ENCODE measurements around the gene EIF4EBP3. TPM values are rescaled to one million over a fixed set of nuclear protein-coding genes. Genes with fewer than 3 reads are reported as not detected.

Gene EIF4EBP3
- total and polyA plus RNA-seq, 4 donors, result 1.4 to 55.8 (median 8.0) TPM

- DNase-seq (ENCODE audit: low spot score), result no peak
- Histone ChIP-seq H3K27ac (ENCODE audit: low read depth in 1 of 2, low read length in 2 of 2) (peak overlapping the region; percentile 69 to 76), H3K27me3 (ENCODE audit: control insufficient read depth in 4 of 4, insufficient read depth in 4 of 4, low read length in 3 of 4) (no peaks in the 10 kb centered on the region), H3K9me3 (ENCODE audit: control insufficient read depth in 4 of 4, low read length in 3 of 4) (no peaks in the 10 kb centered on the region), H3K36me3 (ENCODE audit: control insufficient read depth in 4 of 4, insufficient read depth in 3 of 4, low read depth in 1 of 4, low read length in 3 of 4) (no peaks in the 10 kb centered on the region), H3K4me1 (ENCODE audit: control insufficient read depth in 4 of 4, insufficient read depth in 4 of 4, low read length in 3 of 4) (peaks cover 14 to 52% (median 40%) of the 10 kb centered on the region in 4 donors), H3K4me3 (ENCODE audit: low read depth in 1 of 3, low read length in 3 of 3) (no peak overlapping the region), H3K9ac (ENCODE audit: low read depth in 1 of 2, low read length in 2 of 2) (no peak overlapping the region)
- no peak for TF ChIP-seq SP1 (IDR thresholded peaks at IDR 0.05)
- no peak for TF ChIP-seq RAD21 (IDR thresholded peaks at IDR 0.05)
- TF ChIP-seq TAF1 (conservative IDR thresholded peaks at IDR 0.05), result no peak
- no peak for TF ChIP-seq RXRA (IDR thresholded peaks at IDR 0.05)
- no peak for TF ChIP-seq FOXA1 (IDR thresholded peaks at IDR 0.05)
- TF ChIP-seq EGR1 (IDR thresholded peaks at IDR 0.05; ENCODE audit: low read depth in 2 of 2), result no peak
- no peak for TF ChIP-seq CTCF (IDR thresholded peaks at IDR 0.05; ENCODE audit: low read depth, low read length, missing input control)
- no peak for TF ChIP-seq ZBTB33 (IDR thresholded peaks at IDR 0.05)
- 96% methylated on average over 7 of the region's 7 CpGs for WGBS
Measured at GRCh38 chr5:140573683-140574082, 26.2 kb downstream of the EIF4EBP3 start.

GRCh38 chr5:140574165-140574564 lies 26.7 kb downstream of the EIF4EBP3 start:
- H3K27ac ChIP-seq (ENCODE audit: low read depth in 1 of 2, low read length in 2 of 2), result peak overlapping the region; percentile 69 to 76
- no peak overlapping the region for H3K4me3 ChIP-seq (ENCODE audit: low read depth in 1 of 3, low read length in 3 of 3)
- H3K27me3 ChIP-seq (ENCODE audit: control insufficient read depth in 4 of 4, insufficient read depth in 4 of 4, low read length in 3 of 4), result no peaks in the 10 kb centered on the region
- no peaks in the 10 kb centered on the region for H3K9me3 ChIP-seq (ENCODE audit: control insufficient read depth in 4 of 4, low read length in 3 of 4)
- peaks cover 14 to 47% (median 36%) of the 10 kb centered on the region in 4 donors for H3K4me1 ChIP-seq (ENCODE audit: control insufficient read depth in 4 of 4, insufficient read depth in 4 of 4, low read length in 3 of 4)
- DNase-seq (ENCODE audit: low spot score), result no peak
- 14% methylated on average over 3 of the region's 3 CpGs for whole genome bisulfite sequencing
- TF ChIP-seq YY1 (IDR thresholded peaks at IDR 0.05), result peak; percentile 92
- TF ChIP-seq HNF4A (conservative IDR thresholded peaks at IDR 0.05), result peak; percentile 77 to 81
- TF ChIP-seq ATF3 (IDR thresholded peaks at IDR 0.05), result peak; percentile 92
- TF ChIP-seq FOXA1 (IDR thresholded peaks at IDR 0.05), result peak; percentile 34
- TF ChIP-seq SP1 (IDR thresholded peaks at IDR 0.05), result peak; percentile 88
- peak; percentile 29 to 79 for TF ChIP-seq JUND (IDR thresholded peaks at IDR 0.05)
- peak; percentile 75 for TF ChIP-seq FOXA2 (IDR thresholded peaks at IDR 0.05)
- TF ChIP-seq HNF4G (IDR thresholded peaks at IDR 0.05), result peak; percentile 20
- TF ChIP-seq RXRA (IDR thresholded peaks at IDR 0.05), result peak; percentile 98
- peak; percentile 98 for TF ChIP-seq NR2F2 (IDR thresholded peaks at IDR 0.05)
- TF ChIP-seq REST (IDR thresholded peaks at IDR 0.05), result peak; percentile 68
- peak in 1 of 2 donors; percentile 67 for TF ChIP-seq GABPA (IDR thresholded peaks at IDR 0.05 in 1 of 2, conservative IDR thresholded peaks at IDR 0.05 in 1 of 2)
- TF ChIP-seq CTCF (IDR thresholded peaks at IDR 0.05; ENCODE audit: low read depth, low read length, missing input control), result no peak
- TF ChIP-seq TAF1 (conservative IDR thresholded peaks at IDR 0.05), result no peak
- peak; percentile 90 for TF ChIP-seq MAX (IDR thresholded peaks at IDR 0.05)
- peak; percentile 53 to 68 for TF ChIP-seq RAD21 (IDR thresholded peaks at IDR 0.05)
- peak; percentile 78 to 96 for TF ChIP-seq EGR1 (IDR thresholded peaks at IDR 0.05; ENCODE audit: low read depth in 2 of 2)
- TF ChIP-seq ZBTB33 (IDR thresholded peaks at IDR 0.05), result peak; percentile 81
- H3K9ac ChIP-seq (ENCODE audit: low read depth in 1 of 2, low read length in 2 of 2), result no peak overlapping the region
- no peaks in the 10 kb centered on the region for H3K36me3 ChIP-seq (ENCODE audit: control insufficient read depth in 4 of 4, insufficient read depth in 3 of 4, low read depth in 1 of 4, low read length in 3 of 4)
